Kidney glomerular epithelial cell (primary cell): ENCODE data around the gene BANF1.
A peak's percentile ranks its signal among the peaks of the same experiment; 100 is the strongest.
"Not testable (repeated sequence)": the region's sequence is repeated elsewhere in the genome, so short reads cannot be mapped to it uniquely, and the experiment has no call there.

Experiments
- DNase-seq: peaks from one replicate; lab custom pipeline; 2025; lab: John Stamatoyannopoulos, UW

BANF1 gene

GRCh38 chr11:65978391-65979238 is 23.7 kb upstream of the BANF1 start:
- no peak for DNase-seq

- no peak for DNase-seq
Observed at GRCh38 chr11:65979261-65979759, 23.0 kb upstream of the BANF1 start.

GRCh38 chr11:65981101-65981740 is 21.1 kb upstream of the BANF1 start:
- no peak for DNase-seq

- no peak for DNase-seq
Observed at GRCh38 chr11:65981972-65982823, 20.1 kb upstream of the BANF1 start.

GRCh38 chr11:65982824-65983588 is 19.3 kb upstream of the BANF1 start:
- DNase-seq: no peak

- DNase-seq: no peak
Observed at GRCh38 chr11:65983589-65983987, 18.7 kb upstream of the BANF1 start.

GRCh38 chr11:65987336-65987735 is 15.0 kb upstream of the BANF1 start:
- no peak for DNase-seq

GRCh38 chr11:65988791-65989592 is 13.3 kb upstream of the BANF1 start:
- DNase-seq: peak; percentile 97

GRCh38 chr11:65992056-65992455 is 10.2 kb upstream of the BANF1 start:
- DNase-seq: no peak

- DNase-seq: no peak
Observed at GRCh38 chr11:65997286-65997685, 5.0 kb upstream of the BANF1 start.

- no peak for DNase-seq
Observed at GRCh38 chr11:66002648-66003225, 434 bp downstream of the BANF1 start.

GRCh38 chr11:66003291-66003690 is 988 bp downstream of the BANF1 start:
- DNase-seq: no peak

GRCh38 chr11:66004186-66004585 is 1.9 kb downstream of the BANF1 start:
- DNase-seq: no peak

- DNase-seq: no peak
Observed at GRCh38 chr11:66006134-66006890, 4.0 kb downstream of the BANF1 start.

GRCh38 chr11:66006891-66007176 is 4.5 kb downstream of the BANF1 start:
- DNase-seq: no peak

- DNase-seq: no peak
Observed at GRCh38 chr11:66007201-66007634, 4.9 kb downstream of the BANF1 start.

GRCh38 chr11:66008095-66008467 is 5.8 kb downstream of the BANF1 start:
- DNase-seq: no peak

- DNase-seq: peak; percentile 15
Observed at GRCh38 chr11:66008468-66009101, 6.3 kb downstream of the BANF1 start.

GRCh38 chr11:66010036-66010435 is 7.7 kb downstream of the BANF1 start:
- not testable (repeated sequence) for DNase-seq
